WTC11 (cell line): ENCODE measurements around the gene GABARAPL1. TPM values are rescaled to one million over a fixed set of nuclear protein-coding genes. Genes with fewer than 3 reads are reported as not detected.

Experiments
- ATAC-seq: fragments of 200-7000 bp; cut with Tn5 transposase; 2 replicates; pipeline ENCODE4 v1.10.0; 2021; ENCODE audit warnings: mild to moderate bottlenecking, moderate library complexity
- CTCF ChIA-PET: fragments of 300-600 bp; sonication (Branson Sonifier 250); formaldehyde crosslinking; loops from one replicate; lab custom pipeline; 2021; ENCODE audit warnings: antibody characterized with exemption; lab: Charles Lee
- POLR2A ChIA-PET: fragments of 350-600 bp; sonication (Branson Sonifier 250); formaldehyde crosslinking; loops from one replicate; lab custom pipeline; 2021; ENCODE audit warnings: antibody characterized with exemption; lab: Charles Lee
- DNase-seq: peaks from one replicate; pipeline ENCODE4 v3.0.0; 2021; ENCODE audit warnings: low spot score
- H3K27ac Mint-ChIP-seq: 2 replicates; pipeline ENCODE4 v1.8.0; 2021; ENCODE audit warnings: mixed read lengths
- H3K27me3 Mint-ChIP-seq: 2 replicates; pipeline ENCODE4 v1.8.0; 2021; ENCODE audit warnings: low read depth, mild to moderate bottlenecking, moderate library complexity, mixed read lengths
- H3K36me3 Mint-ChIP-seq: 2 replicates; pipeline ENCODE4 v1.8.0; 2021; ENCODE audit warnings: mixed read lengths
- H3K4me1 Mint-ChIP-seq: 2 replicates; pipeline ENCODE4 v1.8.0; 2022; ENCODE audit warnings: mixed read lengths
- H3K4me3 Mint-ChIP-seq: 2 replicates; pipeline ENCODE4 v1.8.0; 2021; ENCODE audit warnings: mild to moderate bottlenecking, moderate library complexity, mixed read lengths
- H3K9me3 Mint-ChIP-seq: 2 replicates; pipeline ENCODE4 v1.8.0; 2021; ENCODE audit warnings: mixed read lengths
- AR ChIP-seq: fragments of 250-450 bp; sonication (Bioruptor Pico); IDR thresholded peaks from 2 replicates; pipeline ENCODE4 v1.9.0; 2021; ENCODE audit warnings: mild to moderate bottlenecking
- CBFB ChIP-seq: sonication (generic); formaldehyde crosslinking; IDR thresholded peaks from 2 replicates; pipeline ENCODE4 v1.8.1; 2022; ENCODE audit warnings: mild to moderate bottlenecking, low read depth, missing genetic modification reagents
- ETV6 ChIP-seq: sonication (generic); formaldehyde crosslinking; IDR thresholded peaks from 2 replicates; pipeline ENCODE4 v1.8.1; 2022; ENCODE audit warnings: mild to moderate bottlenecking, missing genetic modification reagents
- FOXP1 ChIP-seq: sonication (generic); formaldehyde crosslinking; IDR thresholded peaks from 2 replicates; pipeline ENCODE4 v1.8.0; 2022; ENCODE audit warnings: missing genetic modification reagents, mild to moderate bottlenecking, moderate library complexity, borderline replicate concordance
- GABPB1 ChIP-seq: sonication (generic); formaldehyde crosslinking; IDR thresholded peaks from 2 replicates; pipeline ENCODE4 v1.8.1; 2023; ENCODE audit warnings: mild to moderate bottlenecking, missing genetic modification reagents
- GTF2I ChIP-seq: fragments of 250-450 bp; sonication (Bioruptor Pico); conservative IDR thresholded peaks from 2 replicates; pipeline ENCODE4 v1.4.0; 2021; ENCODE audit warnings: mild to moderate bottlenecking
- HMGXB4 ChIP-seq: sonication (generic); formaldehyde crosslinking; IDR thresholded peaks from 2 replicates; pipeline ENCODE4 v1.8.1; 2023; ENCODE audit warnings: mild to moderate bottlenecking, moderate library complexity, missing genetic modification reagents
- MAX ChIP-seq: sonication (generic); formaldehyde crosslinking; IDR thresholded peaks from 2 replicates; pipeline ENCODE4 v1.8.0; 2022; ENCODE audit warnings: mild to moderate bottlenecking, missing genetic modification reagents
- MYBL2 ChIP-seq: sonication (generic); formaldehyde crosslinking; IDR thresholded peaks from 2 replicates; pipeline ENCODE4 v1.8.1; 2023; ENCODE audit warnings: mild to moderate bottlenecking, moderate library complexity, missing genetic modification reagents
- NFE2L1 ChIP-seq: sonication (generic); formaldehyde crosslinking; IDR thresholded peaks from 2 replicates; pipeline ENCODE4 v1.8.1; 2023; ENCODE audit warnings: missing genetic modification reagents
- NR1H2 ChIP-seq: sonication (generic); formaldehyde crosslinking; IDR thresholded peaks from 2 replicates; pipeline ENCODE4 v1.9.0; 2021; ENCODE audit warnings: mild to moderate bottlenecking, moderate library complexity, missing genetic modification reagents
- PRDM15 ChIP-seq: sonication (generic); formaldehyde crosslinking; IDR thresholded peaks from 2 replicates; pipeline ENCODE4 v1.8.0; 2022; ENCODE audit warnings: missing genetic modification reagents
- RORB ChIP-seq: fragments of 250-450 bp; sonication (Bioruptor Pico); IDR thresholded peaks from 2 replicates; pipeline ENCODE4 v1.9.0; 2021; ENCODE audit warnings: mild to moderate bottlenecking
- SP1 ChIP-seq: sonication (generic); formaldehyde crosslinking; conservative IDR thresholded peaks from 2 replicates; pipeline ENCODE4 v1.8.1; 2022; ENCODE audit warnings: missing genetic modification reagents
- TCF7 ChIP-seq: sonication (generic); formaldehyde crosslinking; IDR thresholded peaks from 2 replicates; pipeline ENCODE4 v1.8.0; 2022; ENCODE audit warnings: mild to moderate bottlenecking, low read depth, missing genetic modification reagents, moderate library complexity
- TEAD1 ChIP-seq: sonication (generic); formaldehyde crosslinking; IDR thresholded peaks from 2 replicates; pipeline ENCODE4 v1.8.0; 2022; ENCODE audit warnings: mild to moderate bottlenecking, missing genetic modification reagents
- ZBTB21 ChIP-seq: sonication (generic); formaldehyde crosslinking; IDR thresholded peaks from 2 replicates; pipeline ENCODE4 v1.8.1; 2023; ENCODE audit warnings: mild to moderate bottlenecking, missing genetic modification reagents, borderline replicate concordance
- ZBTB43 ChIP-seq: sonication (generic); formaldehyde crosslinking; IDR thresholded peaks from 2 replicates; pipeline ENCODE4 v1.8.1; 2023; ENCODE audit warnings: mild to moderate bottlenecking, missing genetic modification reagents
- ZMAT4 ChIP-seq: fragments of 250-450 bp; sonication (Bioruptor Pico); IDR thresholded peaks from 2 replicates; pipeline ENCODE4 v1.9.0; 2021; ENCODE audit warnings: mild to moderate bottlenecking
- ZNF121 ChIP-seq: sonication (generic); formaldehyde crosslinking; IDR thresholded peaks from 2 replicates; pipeline ENCODE4 v1.8.0; 2023; ENCODE audit warnings: missing genetic modification reagents
- ZNF317 ChIP-seq: sonication (generic); formaldehyde crosslinking; IDR thresholded peaks from 2 replicates; pipeline ENCODE4 v1.8.1; 2023; ENCODE audit warnings: low read depth, mild to moderate bottlenecking, moderate library complexity, missing genetic modification reagents, borderline replicate concordance
- total RNA-seq: library from RNA; stranded (reverse); gene quantifications from 3 replicates; pipeline ENCODE4 v1.2.3, GENCODE V29; 2021

Gene GABARAPL1
- total RNA-seq, 1 experiment from 2014 or later = 85.2 TPM

- Mint-ChIP-seq H3K27me3 (no peaks in the 10 kb centered on the region; the same call in 1 of the 2 replicates), H3K9me3 (no peaks in the 10 kb centered on the region), H3K36me3 (no peaks in the 10 kb centered on the region), H3K4me1 (peaks cover 27% of the 10 kb centered on the region), H3K27ac (peak overlapping the region; percentile 90), H3K4me3 (peak overlapping the region; percentile 35)
- ChIA-PET POLR2A (interaction anchor here (1.6 kb wide), 1 partner anchor 58 kb away, joined by 3 read pairs; no protein-coding TSS in a partner anchor), CTCF (interaction anchor here (0.6 to 0.7 kb wide), 2 partner anchors 58 to 1455 kb away, joined by 3 read pairs; no protein-coding TSS in a partner anchor)
- TF ChIP-seq NFE2L1 (CRISPR knock-in tag) = no peak
- no peak for TF ChIP-seq NR1H2 (CRISPR knock-in tag)
- no peak for TF ChIP-seq ETV6 (CRISPR knock-in tag)
- TF ChIP-seq RORB (CRISPR knock-in tag) = no peak
- TF ChIP-seq ZNF317 (CRISPR knock-in tag) = no peak
- no peak for TF ChIP-seq MYBL2 (CRISPR knock-in tag)
- ATAC-seq (no peak), DNase-seq (no peak)
Measured at GRCh38 chr12:10211101-10211939, 1.4 kb upstream of the GABARAPL1 start.

- POLR2A ChIA-PET = interaction anchor here (1.4 to 1.6 kb wide), 5 partner anchors 18 to 959 kb away, joined by 3 to 12 read pairs (median 3); partner anchors contain the start of gene SMIM10L1
- Mint-ChIP-seq H3K36me3 (0 out of 2 replicates have a peak, but pooled peaks cover under 1% of the 10 kb centered on the region), H3K4me3 (peak overlapping the region; percentile 92), H3K4me1 (peaks cover 27% of the 10 kb centered on the region), H3K9me3 (no peaks in the 10 kb centered on the region), H3K27me3 (no peaks in the 10 kb centered on the region; the same call in 1 of the 2 replicates), H3K27ac (peak overlapping the region; percentile 99)
- CTCF ChIA-PET = interaction anchor here (0.6 kb wide), 1 partner anchor 59 kb away, joined by 4 read pairs; no protein-coding TSS in a partner anchor
- ATAC-seq = peak; percentile 88
- peak; percentile 91 for DNase-seq
- TF ChIP-seq MAX (CRISPR knock-in tag) (0 out of 2 replicates have a peak, but pooled peaks have one; percentile 24), ZNF121 (CRISPR knock-in tag) (peak; percentile 100), ZBTB43 (0 out of 2 replicates have a peak, but pooled peaks have one; percentile 39), GABPB1 (CRISPR knock-in tag) (peak; percentile 30; the same call in 1 of the 2 replicates), PRDM15 (CRISPR knock-in tag) (peak; percentile 14), FOXP1 (CRISPR knock-in tag) (peak; percentile 57; the same call in 1 of the 2 replicates), HMGXB4 (CRISPR knock-in tag) (peak; percentile 54; the same call in 1 of the 2 replicates), ZBTB21 (CRISPR knock-in tag) (peak; percentile 92), TCF7 (no peak), CBFB (CRISPR knock-in tag) (no peak), AR (CRISPR knock-in tag) (0 out of 2 replicates have a peak, but pooled peaks have one; percentile 67), NFE2L1 (CRISPR knock-in tag) (peak; percentile 55; the same call in 1 of the 2 replicates), NR1H2 (CRISPR knock-in tag) (no peak), TEAD1 (no peak), ZMAT4 (CRISPR knock-in tag) (no peak), MYBL2 (CRISPR knock-in tag) (peak; percentile 31; the same call in 1 of the 2 replicates), GTF2I (no peak), SP1 (CRISPR knock-in tag) (peak; percentile 82; the same call in 1 of the 2 replicates)
Measured at GRCh38 chr12:10211940-10212738, 538 bp upstream of the GABARAPL1 start.
